ELR (cell line): ENCODE results near the gene CHTF18.
A peak's percentile ranks its signal among the peaks of the same experiment; 100 is the strongest.

Source experiments
- DNase-seq: peaks from one replicate; pipeline ENCODE4 v3.0.0-alpha.2; 2015; ENCODE audit warnings: low read depth

Gene CHTF18

DNA sequence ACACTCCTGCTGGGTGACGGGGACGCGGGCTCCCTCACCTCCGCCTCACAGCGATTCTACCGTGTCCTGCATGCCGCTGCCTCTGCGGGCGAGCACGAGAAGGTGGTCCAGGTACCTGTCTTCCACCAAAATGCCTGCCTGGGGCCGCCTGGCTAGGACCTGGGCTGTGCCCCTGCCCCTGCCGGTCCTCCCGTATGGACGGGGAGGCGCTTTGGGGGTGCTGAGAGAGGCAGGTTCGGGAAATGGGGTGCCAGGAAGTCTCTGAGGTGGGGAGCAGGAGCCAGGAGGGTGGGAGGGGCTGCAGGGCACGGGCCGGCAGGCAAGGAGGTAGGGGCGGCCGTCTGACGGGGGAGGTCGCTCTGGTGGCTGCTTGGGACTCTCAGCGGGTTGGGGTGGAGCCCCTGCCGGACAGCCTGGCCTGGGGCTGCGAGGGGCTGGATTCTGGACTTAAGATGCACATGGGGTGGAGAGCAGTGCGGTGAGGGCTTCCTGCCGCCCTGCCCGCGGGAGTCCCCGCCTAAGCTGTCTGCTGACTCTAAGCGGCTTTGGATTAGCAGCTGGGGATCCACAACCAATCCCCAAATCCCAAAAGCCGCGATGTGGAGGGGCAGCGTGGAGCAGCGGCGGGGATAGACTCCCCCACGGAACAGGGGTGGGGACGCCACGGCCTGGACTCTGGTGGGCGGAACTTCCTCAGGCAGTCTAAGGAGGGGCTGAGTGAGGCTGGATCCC, 5.8 kb downstream of the CHTF18 start:
- DNase-seq: no peak

DNA sequence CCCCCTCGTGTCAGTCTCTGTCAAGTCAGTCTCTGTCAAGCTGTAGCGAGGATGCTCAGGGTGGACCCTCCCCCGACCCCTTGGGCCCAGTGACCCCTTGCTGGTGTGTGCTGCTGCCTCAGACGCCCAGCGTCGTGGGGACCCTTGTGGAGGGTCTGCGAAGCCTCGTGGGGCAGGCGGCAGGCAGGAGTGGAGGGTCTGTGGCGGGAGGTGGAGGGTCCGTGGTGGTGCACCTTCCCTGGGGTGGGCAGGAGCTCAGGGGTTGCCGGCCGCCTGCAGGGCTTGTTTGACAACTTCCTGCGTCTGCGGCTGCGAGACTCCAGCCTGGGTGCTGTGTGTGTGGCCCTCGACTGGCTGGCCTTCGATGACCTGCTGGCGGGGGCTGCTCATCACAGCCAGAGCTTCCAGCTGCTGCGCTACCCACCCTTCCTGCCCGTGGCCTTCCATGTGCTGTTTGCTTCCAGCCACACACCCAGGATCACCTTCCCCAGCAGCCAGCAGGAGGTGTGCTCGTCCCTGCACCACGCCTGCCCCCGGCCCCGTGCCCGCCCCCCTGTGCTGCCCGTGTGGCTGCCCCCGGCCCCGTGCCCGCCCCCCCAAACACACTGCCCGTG, 6.5 kb downstream of the CHTF18 start:
- DNase-seq: no peak

DNA sequence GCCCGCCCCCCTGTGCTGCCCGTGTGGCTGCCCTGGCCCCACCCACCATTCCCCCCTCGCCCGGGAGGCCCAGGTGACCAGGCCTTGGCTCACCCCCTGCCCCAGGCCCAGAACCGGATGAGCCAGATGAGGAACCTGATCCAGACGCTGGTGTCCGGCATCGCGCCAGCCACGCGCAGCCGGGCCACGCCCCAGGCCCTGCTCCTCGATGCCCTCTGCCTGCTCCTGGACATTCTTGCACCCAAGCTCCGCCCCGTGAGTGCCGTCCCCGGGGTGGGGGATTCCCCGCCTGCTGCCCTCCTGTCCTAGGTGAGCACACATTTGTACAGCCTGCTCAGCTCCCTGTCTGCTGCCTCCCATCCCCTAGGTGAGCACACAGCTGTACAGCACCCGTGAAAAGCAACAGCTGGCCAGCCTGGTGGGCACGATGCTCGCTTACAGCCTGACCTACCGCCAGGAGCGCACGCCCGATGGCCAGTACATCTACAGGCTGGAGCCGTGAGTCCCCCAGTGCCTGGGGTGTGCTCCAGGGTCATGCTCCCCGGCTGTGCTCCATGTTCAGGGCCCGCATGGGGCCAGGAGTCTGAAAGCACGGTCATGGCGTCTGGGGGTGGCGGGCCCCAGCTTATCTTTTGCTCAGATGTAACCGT, 7.3 kb downstream of the CHTF18 start:
- no peak for DNase-seq

DNA sequence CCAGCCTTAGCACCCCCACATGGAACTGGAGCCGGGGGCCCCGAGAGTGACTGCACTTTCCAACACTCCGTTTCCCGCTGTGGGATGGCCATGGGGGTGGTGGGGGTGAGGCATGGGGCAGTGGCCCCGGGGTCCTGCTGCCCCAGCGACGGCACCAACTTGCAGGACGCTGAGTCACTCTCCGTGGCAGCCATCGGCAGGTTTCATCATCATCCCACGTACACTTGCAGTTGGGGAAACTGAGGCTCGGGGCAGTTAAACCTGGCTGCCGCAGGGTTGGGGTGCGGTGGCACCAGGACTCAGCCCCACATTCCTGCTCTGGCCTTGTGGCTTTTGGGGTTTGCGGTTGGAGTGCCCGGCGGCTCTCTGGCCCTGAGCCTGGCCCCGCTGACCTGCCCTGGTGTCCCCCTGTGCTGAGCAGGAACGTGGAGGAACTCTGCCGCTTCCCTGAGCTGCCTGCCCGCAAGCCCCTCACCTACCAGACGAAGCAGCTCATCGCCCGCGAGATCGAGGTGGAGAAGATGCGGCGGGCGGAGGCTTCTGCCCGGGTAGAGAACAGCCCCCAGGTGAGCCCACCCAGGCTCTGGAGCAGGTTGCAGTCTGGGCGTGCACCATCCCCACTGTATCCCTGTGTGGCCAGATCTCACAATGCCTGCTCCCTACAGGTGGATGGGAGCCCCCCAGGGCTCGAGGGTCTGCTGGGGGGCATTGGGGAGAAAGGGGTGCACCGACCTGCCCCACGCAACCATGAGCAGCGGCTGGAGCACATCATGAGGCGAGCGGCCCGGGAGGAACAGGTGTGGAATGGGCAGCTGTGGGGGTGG, 8.1 kb downstream of the CHTF18 start:
- no peak for DNase-seq

DNA sequence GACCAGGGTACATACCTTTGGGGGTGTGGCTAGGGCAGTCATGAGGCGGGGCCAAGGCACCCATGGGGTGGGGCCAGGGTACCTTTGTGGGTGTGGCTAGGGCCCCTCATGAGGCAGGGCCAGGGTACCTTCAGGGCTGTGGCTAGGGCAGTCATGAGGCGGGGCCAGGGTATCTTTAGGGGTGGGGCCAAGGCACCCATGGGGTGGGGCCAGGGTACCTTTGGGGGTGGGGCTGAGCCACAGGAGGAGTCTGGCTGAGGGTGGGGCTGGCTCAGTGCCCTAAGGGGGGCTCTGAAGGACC, 8.7 kb downstream of the CHTF18 start:
- DNase-seq: no peak

DNA sequence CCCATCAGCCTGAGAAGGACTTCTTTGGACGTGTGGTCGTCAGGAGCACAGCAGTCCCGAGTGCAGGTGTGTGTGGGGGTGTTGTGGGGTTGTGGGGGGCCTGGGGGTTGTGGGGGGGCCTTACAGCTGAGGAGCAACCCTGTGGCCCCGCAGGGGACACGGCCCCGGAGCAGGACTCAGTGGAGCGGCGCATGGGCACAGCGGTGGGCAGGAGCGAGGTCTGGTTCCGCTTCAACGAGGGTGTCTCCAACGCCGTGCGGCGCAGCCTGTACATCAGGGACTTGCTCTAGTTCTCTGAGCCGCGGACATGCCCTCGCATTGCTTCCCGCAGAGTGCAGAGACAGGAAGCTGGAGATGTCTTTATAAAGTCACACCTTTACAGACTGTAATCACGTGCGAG, 9.3 kb downstream of the CHTF18 start:
- no peak for DNase-seq

DNA sequence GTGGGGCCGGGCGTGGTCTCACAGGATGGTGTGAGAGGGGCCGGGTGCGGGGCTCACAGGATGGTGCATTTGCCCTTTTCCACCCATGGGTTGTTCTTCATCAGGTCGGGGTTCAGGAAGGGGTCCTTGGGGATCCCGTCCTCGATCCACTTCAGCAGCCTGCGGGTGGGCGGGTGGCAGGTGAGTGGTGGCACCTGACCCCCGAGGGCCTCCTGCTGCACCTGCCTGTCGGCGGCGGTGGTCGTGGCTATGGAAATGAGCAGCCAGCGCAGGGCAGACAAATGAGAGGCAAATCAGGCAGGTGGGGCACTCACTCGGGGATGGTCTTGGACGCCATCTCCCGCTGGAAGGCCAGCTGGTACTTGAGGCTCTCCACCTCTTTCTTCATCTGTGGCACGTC, 10.2 kb downstream of the CHTF18 start:
- no peak for DNase-seq

DNA sequence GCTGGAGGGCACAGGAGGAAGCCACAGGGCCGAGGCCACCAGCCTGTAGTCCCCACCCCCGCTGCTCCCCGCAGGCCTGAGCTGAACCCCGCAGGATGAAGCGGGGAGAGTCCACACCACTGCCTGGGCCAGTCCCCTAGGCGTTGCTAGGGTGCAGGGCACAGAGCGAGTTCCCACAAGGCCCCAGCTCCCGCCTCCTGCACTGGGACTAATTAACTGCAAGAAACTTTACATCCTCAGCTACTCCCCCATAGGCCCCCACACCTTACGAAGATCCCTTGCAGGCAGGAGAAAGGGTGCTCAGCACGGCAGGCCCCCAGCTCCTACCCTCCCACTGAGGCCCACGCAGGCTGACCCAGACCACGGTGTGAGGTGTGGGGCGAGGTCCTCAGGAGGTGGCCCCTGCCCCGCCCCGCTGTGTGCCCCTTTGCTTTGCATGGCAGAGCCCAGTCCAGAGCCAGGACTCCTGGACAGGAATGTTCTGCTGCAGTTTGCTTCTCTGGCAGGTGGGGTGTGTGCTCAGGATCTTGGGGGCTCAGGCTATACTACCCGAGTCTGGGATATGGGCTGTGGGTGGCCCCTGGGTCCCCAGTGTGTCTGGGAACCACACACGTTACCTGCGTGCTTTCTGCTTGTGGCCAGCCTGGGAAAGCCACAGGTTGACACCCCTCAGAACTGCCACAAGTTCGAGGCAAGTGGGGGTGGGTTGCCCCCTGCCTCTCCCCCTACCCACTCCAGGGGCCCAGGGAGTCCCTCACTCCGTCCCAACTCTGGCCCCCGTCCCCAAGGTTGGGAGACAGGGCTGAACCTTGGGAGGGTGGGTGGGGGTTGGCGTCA, 10.9 kb downstream of the CHTF18 start:
- DNase-seq: no peak

DNA sequence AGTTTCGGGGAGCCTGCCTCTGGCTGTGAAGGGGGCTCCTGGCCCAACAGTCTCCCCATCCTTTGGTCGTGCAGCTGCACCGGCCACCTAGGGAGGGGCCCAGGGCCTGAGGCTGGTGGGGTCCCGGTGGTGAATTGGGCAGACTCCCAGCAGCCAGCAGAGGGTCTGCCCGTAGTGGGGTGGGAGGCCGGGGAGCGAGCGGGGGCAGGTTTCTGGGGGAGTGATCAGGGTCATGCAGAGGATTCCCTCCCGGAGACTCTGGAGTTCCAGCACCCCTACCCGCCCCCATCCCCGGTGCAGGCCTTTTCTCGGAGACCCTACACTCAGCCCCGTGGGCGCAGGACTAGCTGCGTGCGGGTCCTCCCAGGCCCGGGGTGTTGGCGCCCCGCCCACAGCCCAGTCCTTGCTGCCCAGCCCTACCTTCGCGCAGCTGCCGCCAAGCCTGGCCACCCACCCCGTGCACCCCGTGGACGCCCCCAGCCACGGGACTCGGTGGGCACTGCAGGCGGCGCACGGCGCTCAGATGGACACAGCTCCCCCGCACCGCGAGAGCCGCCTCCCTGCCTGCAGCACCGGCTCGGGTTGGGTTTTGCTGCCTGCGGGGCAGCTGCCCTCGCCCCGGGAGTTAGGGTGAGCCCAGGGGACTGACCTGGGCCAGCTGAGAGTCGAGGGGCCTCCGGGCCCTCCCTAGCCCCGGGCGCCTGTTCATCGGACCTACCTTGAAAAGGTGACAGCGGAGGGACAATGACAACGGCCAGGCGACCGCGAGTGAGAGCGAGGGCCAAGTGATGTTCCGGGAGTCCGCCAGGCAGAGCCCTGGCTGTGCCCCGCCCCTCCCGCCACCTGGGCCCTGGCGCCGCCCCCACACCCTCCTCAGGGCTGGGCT, 11.8 kb downstream of the CHTF18 start, which contains the start of gene GNG13:
Gene GNG13, minus strand, starts transcription at position 787 of the 886 bp plus-strand sequence. CDS start 1,657 bp downstream, outside the sequence.
- DNase-seq: no peak

DNA sequence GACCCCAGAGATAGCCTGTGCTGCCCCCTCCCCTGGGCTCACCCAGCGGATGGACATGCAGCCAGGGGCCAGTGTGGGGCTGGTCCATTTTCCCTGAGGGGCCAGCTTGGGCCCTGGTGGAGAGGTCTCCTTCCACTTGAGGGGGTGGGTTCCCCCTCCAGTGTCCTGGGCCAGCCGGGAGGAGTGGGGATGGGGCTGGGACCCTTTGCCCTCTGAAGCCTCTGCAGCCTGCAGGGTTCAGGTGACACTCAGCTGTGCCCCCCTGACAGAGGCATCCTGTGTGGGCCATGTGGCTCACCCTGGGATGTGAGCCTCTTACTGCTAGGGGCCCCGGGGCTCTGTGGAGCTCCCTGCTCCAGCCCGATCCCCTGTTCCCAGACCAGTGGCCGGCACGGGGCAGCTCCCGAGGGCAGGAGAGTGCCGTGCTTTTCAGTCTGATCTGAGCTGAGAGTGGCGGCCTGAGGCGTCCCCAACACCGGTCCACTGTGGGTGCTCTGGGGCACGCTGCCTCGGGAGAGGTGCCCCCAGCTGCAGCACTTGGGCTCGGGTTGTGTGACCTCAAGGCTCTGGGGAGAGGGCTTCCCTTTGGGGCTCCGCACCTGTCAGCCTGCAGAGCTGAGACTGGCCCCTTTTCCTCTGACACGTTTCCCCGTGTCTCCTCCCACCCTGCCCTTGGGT, 12.6 kb downstream of the CHTF18 start:
- DNase-seq: peak; percentile 31

DNA sequence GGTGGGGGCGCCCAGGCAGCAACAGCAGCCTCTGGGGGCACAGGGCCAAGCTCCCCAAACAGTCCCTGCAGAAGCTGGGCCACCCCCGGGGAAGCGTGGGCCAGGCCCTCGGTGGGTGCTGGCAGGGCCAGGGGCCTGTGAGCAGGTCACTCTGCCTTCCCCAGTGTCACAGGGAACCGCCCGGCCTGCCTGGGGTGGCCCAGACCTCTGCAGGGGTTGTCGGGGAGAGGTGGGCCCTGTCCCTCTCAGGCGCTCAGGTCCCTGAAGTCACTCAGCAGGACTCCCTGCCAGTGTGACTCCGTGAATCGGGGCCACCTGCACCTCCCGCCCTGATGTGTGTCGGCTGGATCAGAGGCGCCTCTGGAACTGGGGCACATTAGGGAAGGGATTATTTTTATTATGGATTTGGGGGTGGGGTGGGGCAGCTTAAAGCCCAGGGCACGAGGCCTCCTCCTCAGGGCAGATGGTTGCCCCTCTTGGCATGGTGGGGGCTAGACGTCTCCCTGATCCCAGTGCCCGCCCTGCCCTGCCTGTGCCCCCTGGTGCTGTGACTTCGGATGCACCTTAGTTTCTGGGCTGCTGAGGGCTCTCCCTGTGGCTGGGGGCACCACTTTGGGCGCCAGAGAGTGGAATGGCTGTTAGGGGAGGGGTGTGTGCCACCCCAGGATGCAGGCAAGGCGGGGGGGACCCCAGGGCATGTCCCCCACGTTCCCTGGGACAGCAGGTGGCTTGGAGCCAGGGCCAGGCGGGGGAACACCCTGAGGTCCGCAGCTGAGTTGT, 13.4 kb downstream of the CHTF18 start:
- DNase-seq: no peak

DNA sequence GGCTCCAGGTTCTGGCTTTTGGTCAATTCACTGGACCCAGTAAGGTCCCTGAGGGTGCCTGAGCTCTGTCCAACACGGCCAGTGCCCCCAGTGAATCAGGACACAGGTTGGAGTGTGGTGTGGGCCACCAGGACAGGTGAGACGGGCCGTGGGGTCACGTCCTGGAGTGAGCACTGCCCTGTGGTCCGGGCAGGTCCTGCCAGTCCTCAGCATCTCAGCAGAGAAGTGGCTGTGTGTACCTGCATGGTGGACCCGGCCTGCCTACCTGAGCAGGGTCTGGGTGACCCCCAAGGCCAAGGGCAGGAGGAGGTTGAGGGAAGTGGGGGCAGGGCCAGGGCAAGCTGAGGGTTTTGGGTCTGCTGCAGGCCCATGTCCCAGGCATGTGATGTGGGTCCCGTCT, 14.0 kb downstream of the CHTF18 start:
- no peak for DNase-seq

DNA sequence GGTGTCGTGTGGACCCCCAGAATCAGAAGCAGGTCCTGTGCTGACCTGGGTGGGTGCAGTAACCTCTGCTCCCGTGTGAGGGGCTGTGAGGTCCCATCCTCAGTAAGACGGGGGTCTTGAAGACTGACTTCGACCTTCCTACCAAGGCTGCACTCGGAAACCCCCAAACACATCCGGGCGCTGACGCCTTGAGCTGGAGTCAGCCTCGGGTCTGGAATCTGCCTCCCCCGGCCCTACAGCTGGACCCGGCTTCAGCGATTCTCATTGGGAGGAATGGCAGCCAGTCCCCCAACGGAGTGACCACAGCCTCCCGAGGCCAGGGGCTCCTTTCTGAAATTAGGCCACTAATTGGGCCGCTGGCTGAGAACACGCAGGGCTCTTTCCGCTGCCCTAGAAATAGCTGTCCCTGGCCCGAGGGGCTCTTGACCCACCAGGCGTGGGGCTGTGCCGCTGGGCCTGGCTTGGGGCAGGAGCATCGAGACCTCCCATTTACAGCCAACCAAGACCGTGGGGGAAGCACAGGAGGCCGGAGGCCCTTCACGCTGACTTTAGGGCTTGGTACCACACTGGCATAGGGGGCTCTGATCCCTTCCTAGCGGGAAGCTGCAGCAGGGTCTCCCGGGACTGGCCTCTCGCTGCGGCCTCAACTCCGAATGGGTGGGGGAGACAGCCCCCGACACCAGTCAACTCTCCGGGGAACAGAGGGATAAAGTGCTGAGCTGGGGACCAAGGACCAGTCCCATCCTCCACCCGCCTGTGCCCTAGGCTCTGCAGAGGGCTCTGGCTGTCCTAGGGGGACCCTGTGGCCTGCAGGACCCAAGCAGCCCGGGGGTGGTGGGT, 14.7 kb downstream of the CHTF18 start:
- no peak for DNase-seq

DNA sequence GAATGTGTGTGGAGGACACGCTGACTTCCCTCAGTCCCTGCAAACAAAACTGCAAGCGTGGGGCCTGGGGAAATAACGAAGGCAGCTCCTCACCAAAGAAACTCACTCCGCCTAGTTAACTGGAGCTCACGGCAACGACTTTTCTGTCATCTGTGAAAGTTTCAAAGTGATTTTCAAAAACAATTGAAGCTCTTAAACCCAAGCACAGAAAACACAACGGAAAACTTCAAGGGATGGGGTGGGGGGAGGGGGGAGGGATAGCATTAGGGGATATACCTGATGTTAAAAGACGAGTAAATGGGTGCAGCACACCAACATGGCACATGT, 15.3 kb downstream of the CHTF18 start:
- DNase-seq: no peak

DNA sequence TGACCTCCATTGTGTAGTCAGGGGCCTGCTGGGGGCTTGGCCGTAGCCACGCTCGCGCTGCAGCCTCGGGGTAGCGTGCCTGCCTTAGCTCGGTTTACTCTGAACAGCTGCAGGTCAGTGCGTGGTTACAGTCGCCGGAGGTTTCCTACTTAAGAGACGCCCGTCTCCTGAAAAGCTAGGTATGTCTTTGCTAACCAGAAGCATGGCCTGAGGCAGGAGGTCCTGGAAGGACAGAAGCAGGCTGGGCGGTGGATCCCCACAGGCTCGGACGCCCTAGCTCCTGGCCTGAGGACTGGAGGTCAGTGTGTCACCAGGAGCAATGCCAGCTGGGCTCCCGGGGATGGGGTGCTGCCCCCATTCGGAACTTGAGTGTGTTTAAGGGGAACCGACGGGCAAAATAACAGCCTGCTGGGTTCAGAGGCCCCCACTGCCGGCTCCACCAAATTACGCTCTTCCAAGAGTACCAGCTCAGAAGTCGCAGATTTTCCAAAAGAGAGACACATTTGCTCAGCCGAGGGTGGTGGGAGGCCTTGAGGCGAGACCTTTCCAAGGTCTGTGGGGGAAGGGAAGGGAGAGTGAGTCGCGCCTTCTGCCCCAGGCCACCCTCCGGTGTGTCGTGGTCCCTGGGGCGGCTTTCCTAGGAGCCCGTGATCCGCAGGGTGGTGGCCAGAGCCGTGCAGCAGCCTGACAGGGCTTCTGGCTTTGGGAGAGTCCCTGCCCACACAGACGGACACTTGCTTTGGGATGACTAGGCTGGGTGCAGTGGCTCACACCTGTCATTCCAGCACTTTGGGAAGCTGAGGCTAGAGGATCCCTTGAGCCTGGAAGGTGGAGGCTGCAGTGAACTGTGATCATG, 16.0 kb downstream of the CHTF18 start:
- no peak for DNase-seq

DNA sequence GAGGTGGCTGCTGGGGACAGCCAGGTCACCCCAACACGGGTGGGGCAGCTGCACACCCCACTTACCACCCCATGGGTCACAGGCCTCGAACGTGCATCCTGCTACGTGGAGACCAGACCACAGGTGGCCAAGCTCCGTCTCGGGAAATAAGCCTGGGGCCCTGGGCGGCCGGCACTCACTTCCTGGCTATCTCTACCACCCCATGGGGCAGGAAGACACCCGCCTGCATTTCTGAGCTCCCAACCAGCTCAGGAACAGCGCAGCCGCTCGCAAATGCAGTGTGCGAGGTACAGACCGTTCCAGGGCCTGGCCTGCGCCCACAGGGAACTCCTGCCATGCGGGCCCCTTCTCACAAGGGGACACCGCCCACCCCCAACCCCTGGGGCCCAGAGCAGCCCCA, 17.1 kb downstream of the CHTF18 start:
- no peak for DNase-seq

DNA sequence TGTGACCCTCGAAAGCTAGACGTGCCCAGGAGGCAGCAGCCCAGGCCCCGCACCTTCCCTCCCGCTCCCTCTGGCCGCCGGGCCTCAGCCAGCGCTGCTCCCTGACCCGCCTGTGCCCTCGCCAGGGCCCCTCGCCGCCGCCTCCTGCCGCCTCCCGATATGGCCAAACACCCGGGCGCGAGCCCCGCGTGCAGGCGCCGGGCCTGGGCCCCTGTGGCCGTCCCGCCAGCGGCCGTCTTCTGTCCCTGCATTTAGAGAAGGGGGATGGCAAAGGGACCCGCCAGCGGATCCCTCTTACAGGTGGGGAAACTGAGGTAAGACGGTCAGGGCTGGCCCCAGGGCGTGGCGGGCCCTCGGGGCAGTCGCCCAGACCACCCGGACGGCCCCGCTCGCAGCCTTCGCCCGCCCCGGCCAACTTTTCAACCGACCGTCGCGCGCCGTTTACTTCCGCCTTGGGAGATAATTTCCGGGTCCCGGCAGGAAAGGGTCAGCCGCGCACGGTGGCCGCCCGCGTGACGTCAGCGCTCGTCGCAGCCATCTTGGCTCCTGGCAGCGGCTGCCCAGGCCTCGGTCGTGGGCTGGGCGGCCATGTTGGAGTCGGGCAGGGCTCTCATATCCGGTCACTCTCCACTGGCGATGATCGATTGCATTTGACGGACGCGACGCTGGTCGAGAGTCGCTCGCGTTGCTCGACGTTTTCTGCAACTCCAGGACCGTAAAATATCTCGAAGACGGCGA, 19.1 kb downstream of the CHTF18 start:
- peak; percentile 93 for DNase-seq
